ENCODE results near the gene PPARGC1A. TPM values are rescaled to one million over a fixed set of nuclear protein-coding genes. Genes with fewer than 3 reads are reported as not detected.

The PPARGC1A gene
- total and polyA plus RNA-seq, 2 donors (not counting 1 experiment from before 2014, with no cell fraction given): not detected

- POLR2A ChIA-PET: no interaction called here
- intact Hi-C loops (cut with micrococcal nuclease): no loop called here
Observed at GRCh38 chr4:23922541-23923111, 32.8 kb upstream of the PPARGC1A start.

DNA sequence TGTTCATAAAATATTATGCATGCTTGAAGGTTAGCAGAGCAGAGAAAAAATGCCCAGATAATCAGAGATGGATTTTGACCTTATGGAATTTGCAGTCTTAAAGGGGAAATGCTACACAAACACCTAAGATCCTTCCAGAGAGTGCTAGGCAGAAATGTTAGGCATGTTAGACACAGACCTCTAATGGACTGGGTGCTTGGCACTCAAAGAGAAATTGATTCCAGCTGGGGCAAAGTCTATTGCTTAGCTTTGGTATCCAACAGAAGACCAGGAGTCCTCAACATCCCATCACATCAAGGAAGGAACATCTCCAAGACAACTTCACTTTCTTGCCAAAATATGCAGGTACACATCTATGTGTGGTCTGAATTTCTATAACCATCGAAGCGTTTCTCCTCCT lies 32.2 kb upstream of the PPARGC1A start:
- no peaks in the 10 kb centered on the region for H3K27me3 Mint-ChIP-seq
- intact Hi-C loops (cut with micrococcal nuclease): no loop called here
- no CpG with 5 or more reads among the region's 2 CpGs for WGBS (ENCODE audit: insufficient coverage)
- no peak overlapping the region for H3K27ac Mint-ChIP-seq
- H3K9me3 Mint-ChIP-seq (ENCODE audit: insufficient read depth): no peaks in the 10 kb centered on the region
- H3K27ac ChIP-seq (ENCODE audit: low read length in 2 of 2): no peak overlapping the region
- no peak overlapping the region for H3K4me2 ChIP-seq (replicated peaks; ENCODE audit: low read depth, low read length, poor library complexity, severe bottlenecking)
- H3K36me3 ChIP-seq (replicated peaks in 1 of 2; ENCODE audit: control extremely low read depth in 1 of 2, control insufficient read depth in 1 of 2, extremely low read depth in 1 of 2, insufficient read depth in 2 of 2, low read length in 1 of 2): no peaks in the 10 kb centered on the region
- H3K4me3 Mint-ChIP-seq: no peak overlapping the region
- H3K9me3 ChIP-seq (ENCODE audit: control extremely low read depth in 1 of 3, control insufficient read depth in 2 of 3, insufficient read depth in 1 of 3, low read length in 2 of 3): peaks cover 0 to 3% (median 0%) of the 10 kb centered on the region in 3 donors
- no peaks in the 10 kb centered on the region for H3K79me2 ChIP-seq (ENCODE audit: control insufficient read depth, insufficient read depth, low read length)
- CTCF ChIA-PET: no interaction called here
- no peak overlapping the region for H2AFZ ChIP-seq (ENCODE audit: insufficient read depth, low read depth, low read length, poor library complexity, severe bottlenecking)
- H3K4me1 ChIP-seq (ENCODE audit: control insufficient read depth in 2 of 2, insufficient read depth in 2 of 2, low read length in 2 of 2): no peaks in the 10 kb centered on the region
- POLR2A ChIA-PET: no interaction called here
- ATAC-seq (ENCODE audit: low read depth): no peak
- H3K27me3 ChIP-seq (replicated peaks in 1 of 4; ENCODE audit: control extremely low read depth in 1 of 4, control insufficient read depth in 3 of 4, insufficient read depth in 4 of 4, low read length in 3 of 4): no peaks in the 10 kb centered on the region
- TF ChIP-seq CTCF (IDR thresholded peaks at IDR 0.05): no peak
- no peak for TF ChIP-seq EZH2 (IDR thresholded peaks at IDR 0.05; ENCODE audit: borderline replicate concordance, insufficient read depth, low read depth, low read length, poor library complexity, severe bottlenecking)
- no peak for DNase-seq
- no peak overlapping the region for H3K9ac ChIP-seq (ENCODE audit: low read length)
- H4K20me1 ChIP-seq (ENCODE audit: control insufficient read depth, insufficient read depth, low read length, poor library complexity, severe bottlenecking): no peaks in the 10 kb centered on the region
- no peaks in the 10 kb centered on the region for H3K4me1 Mint-ChIP-seq
- H3K4me3 ChIP-seq (ENCODE audit: control extremely low read depth in 1 of 5, extremely low read depth in 1 of 5, insufficient read depth in 1 of 5, low read depth in 2 of 5, low read length in 4 of 5): no peak overlapping the region

More at GRCh38 chr4:23922541-23923111, 32.8 kb upstream of the PPARGC1A start:
- Mint-ChIP-seq H3K27me3 (no peaks in the 10 kb centered on the region), H3K4me1 (no peaks in the 10 kb centered on the region), H3K9me3 (ENCODE audit: insufficient read depth) (no peaks in the 10 kb centered on the region), H3K4me3 (no peak overlapping the region), H3K27ac (no peak overlapping the region)
- Histone ChIP-seq H3K4me2 (replicated peaks; ENCODE audit: low read depth, low read length, poor library complexity, severe bottlenecking) (no peak overlapping the region), H3K27me3 (replicated peaks in 1 of 4; ENCODE audit: control extremely low read depth in 1 of 4, control insufficient read depth in 3 of 4, insufficient read depth in 4 of 4, low read length in 3 of 4) (no peaks in the 10 kb centered on the region), H3K4me3 (ENCODE audit: control extremely low read depth in 1 of 5, extremely low read depth in 1 of 5, insufficient read depth in 1 of 5, low read depth in 2 of 5, low read length in 4 of 5) (no peak overlapping the region), H3K4me1 (ENCODE audit: control insufficient read depth in 2 of 2, insufficient read depth in 2 of 2, low read length in 2 of 2) (no peaks in the 10 kb centered on the region), H3K36me3 (replicated peaks in 1 of 2; ENCODE audit: control extremely low read depth in 1 of 2, control insufficient read depth in 1 of 2, extremely low read depth in 1 of 2, insufficient read depth in 2 of 2, low read length in 1 of 2) (no peaks in the 10 kb centered on the region), H3K9ac (ENCODE audit: low read length) (no peak overlapping the region), H3K27ac (ENCODE audit: low read length in 2 of 2) (no peak overlapping the region), H3K9me3 (ENCODE audit: control extremely low read depth in 1 of 3, control insufficient read depth in 2 of 3, insufficient read depth in 1 of 3, low read length in 2 of 3) (peaks cover 0 to 3% (median 0%) of the 10 kb centered on the region in 3 donors), H3K79me2 (ENCODE audit: control insufficient read depth, insufficient read depth, low read length) (no peaks in the 10 kb centered on the region), H4K20me1 (ENCODE audit: control insufficient read depth, insufficient read depth, low read length, poor library complexity, severe bottlenecking) (no peaks in the 10 kb centered on the region), H2AFZ (ENCODE audit: insufficient read depth, low read depth, low read length, poor library complexity, severe bottlenecking) (no peak overlapping the region)
- ATAC-seq (ENCODE audit: low read depth) (no peak), DNase-seq (no peak)
- CTCF ChIA-PET: no interaction called here
- 92% methylated on average over 4 of the region's 8 CpGs for WGBS (ENCODE audit: insufficient coverage)
- TF ChIP-seq CTCF (IDR thresholded peaks at IDR 0.05): no peak
- TF ChIP-seq EZH2 (IDR thresholded peaks at IDR 0.05; ENCODE audit: borderline replicate concordance, insufficient read depth, low read depth, low read length, poor library complexity, severe bottlenecking): no peak

Measured in B cell (primary cell).